Smooth muscle cell (in vitro differentiated cells): ENCODE data around the gene HUNK. TPM values are rescaled to one million over a fixed set of nuclear protein-coding genes. Genes with fewer than 3 reads are reported as not detected.

Experiments
- DNase-seq: peaks from one replicate; lab custom pipeline; 2025; ENCODE audit not compliant: unreplicated experiment; lab: John Stamatoyannopoulos, UW
- H2AFZ ChIP-seq: fragments of 200-600 bp; sonication (generic); 2 replicates; pipeline ENCODE4 v1.6.0; 2016; ENCODE audit warnings: antibody characterized with exemption, low read depth, mild to moderate bottlenecking
- H3F3A ChIP-seq: fragments of 200-600 bp; sonication (generic); 2 replicates; pipeline ENCODE4 v1.6.0; 2017; ENCODE audit warnings: antibody characterized with exemption, low read depth
- H3K27ac ChIP-seq: fragments of 200-600 bp; sonication (generic); 2 replicates; pipeline ENCODE4 v1.5.1; 2016; ENCODE audit warnings: low read depth, mild to moderate bottlenecking
- H3K27me3 ChIP-seq: fragments of 200-600 bp; sonication (generic); 2 replicates; pipeline ENCODE4 v1.6.1; 2016; ENCODE audit warnings: low read depth, mild to moderate bottlenecking
- H3K36me3 ChIP-seq: fragments of 200-600 bp; sonication (generic); 2 replicates; pipeline ENCODE4 v1.5.1; 2016; ENCODE audit warnings: low read depth
- H3K4me1 ChIP-seq: fragments of 200-600 bp; sonication (generic); 2 replicates; pipeline ENCODE4 v1.5.1; 2016; ENCODE audit warnings: low read depth
- H3K4me2 ChIP-seq: fragments of 200-600 bp; sonication (generic); 2 replicates; pipeline ENCODE4 v1.6.0; 2016; ENCODE audit warnings: mild to moderate bottlenecking
- H3K4me3 ChIP-seq: fragments of 200-600 bp; sonication (generic); 2 replicates; pipeline ENCODE4 v1.5.1; 2016; ENCODE audit warnings: mild to moderate bottlenecking
- H3K79me2 ChIP-seq: fragments of 200-600 bp; sonication (generic); 2 replicates; pipeline ENCODE4 v1.6.0; 2016; ENCODE audit warnings: low read depth, mild to moderate bottlenecking
- H3K9ac ChIP-seq: fragments of 200-600 bp; sonication (generic); 2 replicates; pipeline ENCODE4 v1.6.0; 2016; ENCODE audit warnings: low read depth
- H3K9me3 ChIP-seq: fragments of 200-600 bp; sonication (generic); replicated peaks from 2 replicates; pipeline ENCODE4 v1.5.1; 2016; ENCODE audit warnings: low read depth
- H4K20me1 ChIP-seq: fragments of 200-600 bp; sonication (generic); 2 replicates; pipeline ENCODE4 v1.6.0; 2016; ENCODE audit warnings: low read depth
- CTCF ChIP-seq: fragments of 200-600 bp; sonication (generic); IDR thresholded peaks from 2 replicates; pipeline ENCODE4 v1.5.1; 2017; ENCODE audit warnings: borderline replicate concordance, mild to moderate bottlenecking, antibody characterized with exemption; ENCODE audit not compliant: insufficient read depth, poor library complexity, severe bottlenecking
- WGBS: methylation state at CpG from one replicate; pipeline ENCODE4 v1.1.7; 2016; ENCODE audit warnings: low lambda C conversion rate; 5-methylcytosine and 5-hydroxymethylcytosine counted together
- polyA plus RNA-seq: library from polyadenylated mRNA; unstranded; fragments of >200 nt; fragmentation: Nextera tagmentation; extraction: Ambion mirVana; gene quantifications from 2 replicates; pipeline ENCODE4 v1.2.1, GENCODE V29; 2016
- total RNA-seq: library from RNA; depleted of rRNA; stranded (reverse); fragments of >200 nt; gene quantifications from 2 replicates; pipeline ENCODE4 v1.2.3, GENCODE V29; 2014

Gene HUNK
- total and polyA plus RNA-seq, 2 experiments from 2014 or later: 5.5 to 11.6 TPM

- H3K9me3 ChIP-seq: no peaks in the 10 kb centered on the region
- no peak overlapping the region for H3K4me3 ChIP-seq
- no peak overlapping the region for H2AFZ ChIP-seq
- no peaks in the 10 kb centered on the region for H3K36me3 ChIP-seq
- H4K20me1 ChIP-seq: no peaks in the 10 kb centered on the region
- no peak overlapping the region for H3K27ac ChIP-seq
- no peak overlapping the region for H3K4me2 ChIP-seq
- H3F3A ChIP-seq: no peaks in the 10 kb centered on the region
- DNase-seq: no peak
- H3K9ac ChIP-seq: no peak overlapping the region
- WGBS: 90% methylated on average over 25 of the region's 25 CpGs
- no peak for TF ChIP-seq CTCF
- no peaks in the 10 kb centered on the region for H3K27me3 ChIP-seq
- no peaks in the 10 kb centered on the region for H3K79me2 ChIP-seq
- no peaks in the 10 kb centered on the region for H3K4me1 ChIP-seq
Measured at GRCh38 chr21:32044205-32045180, 171.7 kb downstream of the HUNK start.

DNA sequence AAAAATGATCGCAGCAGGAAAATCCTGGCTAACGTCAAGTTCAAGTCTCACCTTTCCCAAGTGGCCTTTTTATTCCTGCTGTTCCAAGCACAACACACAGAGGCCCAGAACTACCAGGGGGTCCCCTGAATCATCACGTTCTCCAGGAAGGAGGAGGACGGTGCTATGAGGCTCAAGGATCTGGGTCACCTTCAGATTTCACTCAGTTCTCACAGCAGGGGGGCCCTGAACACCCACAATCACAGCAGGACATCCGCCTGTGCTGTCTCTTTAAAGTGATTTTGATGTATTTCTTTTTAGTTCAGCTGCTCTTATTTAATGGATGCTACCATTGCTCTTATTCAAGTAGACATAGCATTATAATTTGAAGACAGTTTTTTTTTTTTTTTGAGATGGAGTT, 173.4 kb downstream of the HUNK start:
- H3K4me1 ChIP-seq: no peaks in the 10 kb centered on the region
- no peaks in the 10 kb centered on the region for H3K27me3 ChIP-seq
- H2AFZ ChIP-seq: no peak overlapping the region
- no peak overlapping the region for H3K4me3 ChIP-seq
- DNase-seq: no peak
- H3K9me3 ChIP-seq: no peaks in the 10 kb centered on the region
- no peak for TF ChIP-seq CTCF
- no peaks in the 10 kb centered on the region for H3K79me2 ChIP-seq
- no peaks in the 10 kb centered on the region for H4K20me1 ChIP-seq
- H3K36me3 ChIP-seq: no peaks in the 10 kb centered on the region
- H3K9ac ChIP-seq: no peak overlapping the region
- H3F3A ChIP-seq: no peaks in the 10 kb centered on the region
- no peak overlapping the region for H3K4me2 ChIP-seq
- no peak overlapping the region for H3K27ac ChIP-seq
- WGBS: 89% methylated on average over 5 of the region's 5 CpGs

DNA sequence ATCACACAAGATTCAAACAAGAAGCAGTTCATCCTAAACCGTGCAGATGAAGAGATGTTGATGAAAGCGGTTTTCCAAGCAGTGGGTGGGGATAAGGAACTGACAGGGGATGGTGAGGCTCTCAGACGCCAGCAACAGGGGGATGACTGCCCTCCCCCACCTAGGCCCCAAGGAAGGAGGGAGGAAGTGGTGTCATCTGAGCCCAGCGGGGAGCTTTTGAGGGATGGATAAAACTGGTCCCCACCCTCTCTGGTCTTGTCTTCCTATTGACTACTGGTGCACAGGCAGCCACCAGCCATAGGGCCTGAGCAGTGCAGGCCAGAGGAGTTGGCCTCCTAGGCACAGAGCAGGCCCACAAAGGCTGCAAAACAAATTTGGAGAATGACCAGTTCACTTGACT, 175.5 kb downstream of the HUNK start:
- no peaks in the 10 kb centered on the region for H3K79me2 ChIP-seq
- no peak overlapping the region for H2AFZ ChIP-seq
- H3K4me1 ChIP-seq: no peaks in the 10 kb centered on the region
- peaks cover 8% of the 10 kb centered on the region for H3K9me3 ChIP-seq
- H3K27me3 ChIP-seq: no peaks in the 10 kb centered on the region
- H3K4me3 ChIP-seq: no peak overlapping the region
- H3K36me3 ChIP-seq: no peaks in the 10 kb centered on the region
- no peak overlapping the region for H3K4me2 ChIP-seq
- no peak overlapping the region for H3K27ac ChIP-seq
- no peak overlapping the region for H3K9ac ChIP-seq
- DNase-seq: no peak
- no peaks in the 10 kb centered on the region for H3F3A ChIP-seq
- no peak for TF ChIP-seq CTCF
- no peaks in the 10 kb centered on the region for H4K20me1 ChIP-seq
- 51% methylated on average over 4 of the region's 4 CpGs for WGBS

Other genes starting within 250 kb of the HUNK start
- gene SOD1, start 213.3 kb upstream of the HUNK start, total RNA-seq: 128 and 139 TPM in 2 replicates
- gene SOD1, start 213.3 kb upstream of the HUNK start, polyA plus RNA-seq: 229 and 232 TPM in 2 replicates
- gene SCAF4, start 140.9 kb upstream of the HUNK start, total RNA-seq: 8.7 and 10.3 TPM in 2 replicates
- 21.8 and 22.7 TPM in 2 replicates for gene SCAF4, start 140.9 kb upstream of the HUNK start, polyA plus RNA-seq